Epithelial cell of prostate (primary cell): Measurements from ENCODE around the gene TP63.

Experiments used
- DNase-seq: peaks from one replicate; pipeline ENCODE4 v3.0.0-alpha.2; 2011; ENCODE audit warnings: low read depth, low spot score
- H3K27ac ChIP-seq: fragments of 450-650 bp; 2 replicates; pipeline ENCODE4 v1.5.1; 2017; ENCODE audit warnings: mild to moderate bottlenecking

Gene TP63

GRCh38 chr3:189945935-189946709 is 314.9 kb downstream of the TP63 start:
- H3K27ac ChIP-seq: no peak overlapping the region
- no peak for DNase-seq
